HAP-1 (cell line): ENCODE results near the gene AGBL4.

Experiments
- DNase-seq, 2 experiments: peaks; one replicate each; pipeline ENCODE4 v3.0.0-alpha.2; 2016 to 2020; ENCODE audit warnings: low spot score in 2 of 2
- H3K27me3 ChIP-seq: fragments of 250-450 bp; sonication (Bioruptor Pico); 2 replicates; pipeline ENCODE4 v1.5.1; 2020; ENCODE audit warnings: low read depth, mild to moderate bottlenecking, moderate library complexity
- H3K36me3 ChIP-seq: fragments of 250-450 bp; sonication (Bioruptor Pico); replicated peaks from 2 replicates; pipeline ENCODE4 v1.5.1; 2020; ENCODE audit warnings: mild to moderate bottlenecking
- H3K4me1 ChIP-seq: fragments of 250-450 bp; sonication (Bioruptor Pico); 2 replicates; pipeline ENCODE4 v1.5.1; 2020; ENCODE audit warnings: mild to moderate bottlenecking
- H3K4me3 ChIP-seq: fragments of 250-450 bp; sonication (Bioruptor Pico); 2 replicates; pipeline ENCODE4 v1.5.1; 2020; ENCODE audit warnings: mild to moderate bottlenecking, moderate library complexity
- H3K9me3 ChIP-seq: fragments of 250-450 bp; sonication (Bioruptor Pico); 2 replicates; pipeline ENCODE4 v1.5.1; 2020; ENCODE audit warnings: mild to moderate bottlenecking, moderate library complexity
- in situ Hi-C: fragments of 300-500 bp; cut with MboI; formaldehyde crosslinking; loops from 3 replicates; pipeline ENCODE4 v1.14.3; 2020; ENCODE audit warnings: low sequenced_read_pairs, inconsistent platforms, mixed read lengths

Gene AGBL4

DNA sequence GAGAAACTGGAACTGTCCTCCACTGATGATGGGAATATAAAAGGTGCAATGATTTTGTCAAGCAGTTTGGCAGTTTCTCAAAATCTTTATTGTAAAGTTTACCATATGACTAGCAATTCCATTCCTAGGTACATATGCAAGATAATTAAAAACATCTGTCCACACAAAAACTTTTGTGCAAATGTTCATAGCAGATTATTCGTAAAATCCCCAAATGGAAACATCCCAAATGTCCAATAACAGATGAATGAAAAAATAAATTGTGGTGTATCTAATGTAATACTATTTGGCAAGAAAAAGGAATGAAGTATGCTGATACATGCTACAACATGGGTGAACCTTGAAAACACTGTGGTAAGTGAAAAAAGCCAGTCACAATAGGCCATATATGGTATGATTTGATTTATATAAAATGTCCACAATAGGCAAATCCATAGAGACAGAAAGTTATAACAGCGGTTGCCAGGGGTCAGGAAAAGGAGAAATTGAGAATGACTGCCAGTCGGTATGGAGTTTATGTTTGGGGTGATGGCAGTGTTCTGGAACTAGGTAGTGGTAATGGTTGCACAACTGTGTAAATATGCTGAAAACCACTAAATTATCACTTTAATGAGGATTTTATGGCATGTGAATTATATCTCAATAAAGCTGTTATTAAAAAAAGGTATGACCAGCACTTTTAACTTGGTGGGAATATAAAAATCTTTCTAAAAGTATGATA, 1165.4 kb downstream of the AGBL4 start:
- Histone ChIP-seq H3K27me3 (no peaks in the 10 kb centered on the region), H3K36me3 (no peaks in the 10 kb centered on the region), H3K4me1 (no peaks in the 10 kb centered on the region), H3K9me3 (no peaks in the 10 kb centered on the region), H3K4me3 (no peak overlapping the region)
- in situ Hi-C loops: no loop called here
- no peak for DNase-seq

DNA sequence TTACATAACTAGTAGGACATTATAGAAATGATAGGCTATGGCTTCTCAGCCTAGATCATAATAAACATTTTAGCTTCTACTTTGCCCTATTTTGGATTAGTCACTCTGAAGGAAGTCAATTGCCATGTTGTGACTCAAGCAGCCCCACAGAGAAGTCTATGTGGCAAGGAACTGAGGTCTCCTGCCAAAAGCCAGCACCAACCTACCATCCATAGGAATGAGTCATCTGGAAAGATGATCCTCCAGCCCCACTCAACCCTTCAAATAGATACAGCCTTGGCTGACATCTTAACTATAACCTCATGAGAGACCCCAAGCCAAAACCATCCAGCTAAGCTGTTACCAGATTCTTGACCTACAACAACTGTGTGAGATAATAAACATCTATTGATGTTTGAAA, 1170.7 kb downstream of the AGBL4 start:
- no peaks in the 10 kb centered on the region for H3K4me1 ChIP-seq
- H3K9me3 ChIP-seq: no peaks in the 10 kb centered on the region
- H3K4me3 ChIP-seq: no peak overlapping the region
- no peaks in the 10 kb centered on the region for H3K27me3 ChIP-seq
- DNase-seq: no peak
- no peaks in the 10 kb centered on the region for H3K36me3 ChIP-seq
- in situ Hi-C loops: no loop called here

DNA sequence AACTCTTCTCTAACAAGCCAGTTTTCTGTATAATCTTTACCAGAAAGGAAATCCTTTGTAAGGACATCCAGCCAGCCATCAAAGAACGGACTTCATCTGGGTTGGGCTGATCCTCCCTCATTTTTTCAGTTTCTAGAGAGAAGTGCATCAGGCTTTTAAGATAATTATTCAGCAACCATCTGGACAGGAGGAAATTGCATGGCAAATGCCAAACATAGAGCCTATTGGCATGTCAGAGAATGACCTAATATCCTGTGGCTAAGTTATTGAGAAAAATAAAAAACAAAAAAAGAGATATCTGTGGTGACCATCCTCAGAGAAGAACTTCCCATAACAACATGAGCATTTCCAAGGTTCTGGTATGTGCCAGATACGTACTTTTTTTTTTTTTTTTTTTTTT, 1172.1 kb downstream of the AGBL4 start:
- H3K36me3 ChIP-seq: no peaks in the 10 kb centered on the region
- H3K4me3 ChIP-seq: no peak overlapping the region
- H3K9me3 ChIP-seq: no peaks in the 10 kb centered on the region
- H3K4me1 ChIP-seq: no peaks in the 10 kb centered on the region
- H3K27me3 ChIP-seq: no peaks in the 10 kb centered on the region
- DNase-seq: no peak
- in situ Hi-C loops: no loop called here

DNA sequence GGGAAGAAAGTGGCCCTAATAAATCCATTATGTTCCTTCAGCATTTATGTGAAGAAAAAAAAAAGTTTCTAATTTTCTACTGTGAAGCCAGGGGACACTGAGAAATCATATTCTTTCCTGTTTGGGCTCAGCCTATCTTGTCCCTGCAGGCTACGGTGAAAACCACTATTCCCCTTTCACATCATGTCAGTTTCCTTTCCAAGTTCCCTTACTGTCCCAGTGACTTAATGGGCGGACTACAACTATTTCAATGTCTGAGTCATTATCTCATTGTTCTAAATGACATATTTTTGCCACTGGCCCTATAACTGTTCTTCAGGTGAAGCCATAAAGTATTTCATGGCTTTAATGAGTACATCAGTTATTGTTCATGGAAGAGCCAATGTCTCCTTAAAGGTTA, 1175.7 kb downstream of the AGBL4 start:
- H3K9me3 ChIP-seq: no peaks in the 10 kb centered on the region
- H3K36me3 ChIP-seq: no peaks in the 10 kb centered on the region
- H3K27me3 ChIP-seq: no peaks in the 10 kb centered on the region; the same call in 1 of the 2 replicates
- no peak for DNase-seq
- in situ Hi-C loops: no loop called here
- no peaks in the 10 kb centered on the region for H3K4me1 ChIP-seq
- no peak overlapping the region for H3K4me3 ChIP-seq

DNA sequence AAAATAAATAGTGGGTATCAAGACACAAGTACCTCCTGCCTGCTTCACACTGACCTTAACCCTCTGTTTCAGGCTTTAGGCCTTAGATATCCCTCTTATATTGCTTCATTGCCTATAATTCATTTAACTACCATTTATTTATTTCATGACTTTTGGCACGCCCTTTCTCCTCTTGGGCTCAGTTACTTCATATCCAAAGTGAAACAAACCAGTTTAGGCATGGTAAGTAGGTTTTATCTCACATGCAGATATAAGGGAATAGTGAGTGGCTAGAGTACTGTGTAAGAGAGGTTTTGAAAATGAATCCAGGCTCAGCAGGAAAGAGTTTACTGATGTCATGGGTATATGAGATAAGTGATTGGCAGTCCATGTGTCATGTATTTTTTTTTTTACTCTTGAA, 1177.3 kb downstream of the AGBL4 start:
- H3K9me3 ChIP-seq: no peaks in the 10 kb centered on the region
- no peak for DNase-seq
- H3K4me3 ChIP-seq: no peak overlapping the region
- in situ Hi-C loops: no loop called here
- no peaks in the 10 kb centered on the region for H3K36me3 ChIP-seq
- no peaks in the 10 kb centered on the region; the same call in 1 of the 2 replicates for H3K27me3 ChIP-seq
- H3K4me1 ChIP-seq: no peaks in the 10 kb centered on the region

DNA sequence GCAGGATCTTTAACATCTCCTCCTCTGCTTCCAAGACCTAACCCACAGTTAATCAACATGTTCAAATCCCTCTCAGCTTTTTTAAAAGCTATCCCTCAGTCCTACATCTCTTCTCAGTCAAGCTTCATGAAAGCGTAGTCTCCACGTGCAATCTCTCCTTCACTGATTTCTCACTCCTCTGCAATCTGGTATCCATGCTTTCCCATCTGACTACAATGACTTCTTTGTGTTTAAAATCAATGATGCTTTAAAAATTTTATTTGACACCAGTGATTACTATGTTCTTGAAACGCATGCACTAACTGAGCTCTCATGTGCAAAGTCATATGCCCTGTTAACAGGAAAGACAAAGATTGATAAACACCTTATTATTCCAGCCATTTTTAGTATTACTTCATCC, 1179.6 kb downstream of the AGBL4 start:
- Histone ChIP-seq H3K27me3 (no peaks in the 10 kb centered on the region; the same call in 1 of the 2 replicates), H3K4me3 (no peak overlapping the region), H3K36me3 (no peaks in the 10 kb centered on the region), H3K9me3 (no peaks in the 10 kb centered on the region), H3K4me1 (no peaks in the 10 kb centered on the region)
- no peak for DNase-seq
- in situ Hi-C loops: no loop called here

DNA sequence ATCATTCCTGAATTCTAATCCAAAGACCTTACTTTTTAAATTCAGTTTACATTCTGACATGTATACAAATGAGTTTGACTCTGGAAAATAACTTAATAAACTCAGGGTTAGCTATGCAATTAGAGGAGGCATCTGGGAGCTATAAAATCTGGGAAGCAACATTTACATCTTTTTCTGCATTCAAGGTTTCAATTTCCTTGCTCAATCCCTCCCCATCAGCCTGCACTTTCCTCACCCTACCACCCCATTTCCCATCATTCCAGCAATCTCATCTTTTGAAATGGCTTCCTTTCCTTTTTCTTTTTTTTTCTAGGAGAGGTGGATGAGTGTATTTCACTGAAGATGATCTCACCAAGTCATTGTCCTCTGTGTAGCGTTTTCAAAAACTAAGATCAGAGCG, 1181.8 kb downstream of the AGBL4 start:
- no peaks in the 10 kb centered on the region for H3K36me3 ChIP-seq
- H3K4me3 ChIP-seq: no peak overlapping the region
- no peaks in the 10 kb centered on the region for H3K9me3 ChIP-seq
- DNase-seq: no peak
- H3K4me1 ChIP-seq: no peaks in the 10 kb centered on the region
- in situ Hi-C loops: no loop called here
- H3K27me3 ChIP-seq: no peaks in the 10 kb centered on the region; the same call in 1 of the 2 replicates

DNA sequence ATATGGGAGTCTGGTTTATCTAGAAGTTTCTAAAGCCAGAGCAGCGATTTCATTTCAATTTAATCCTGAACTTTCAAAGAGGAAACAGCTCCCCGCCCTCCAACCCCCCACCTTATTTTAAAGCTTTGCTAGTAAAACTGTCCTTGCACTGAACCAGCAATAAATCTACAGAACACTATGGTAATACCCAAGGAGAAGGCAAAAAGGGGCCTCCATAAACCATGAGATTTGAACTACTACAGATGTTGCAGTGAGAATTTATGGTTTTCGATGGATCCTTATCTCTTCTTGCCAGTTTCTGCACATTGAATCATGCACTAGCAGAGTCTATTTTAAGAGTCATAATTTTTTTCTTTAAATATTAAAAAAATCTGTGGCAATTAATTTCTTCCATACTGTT, 1182.3 kb downstream of the AGBL4 start:
- in situ Hi-C loops: no loop called here
- no peak overlapping the region for H3K4me3 ChIP-seq
- H3K4me1 ChIP-seq: no peaks in the 10 kb centered on the region
- no peaks in the 10 kb centered on the region for H3K36me3 ChIP-seq
- H3K27me3 ChIP-seq: no peaks in the 10 kb centered on the region; the same call in 1 of the 2 replicates
- H3K9me3 ChIP-seq: no peaks in the 10 kb centered on the region
- no peak for DNase-seq

DNA sequence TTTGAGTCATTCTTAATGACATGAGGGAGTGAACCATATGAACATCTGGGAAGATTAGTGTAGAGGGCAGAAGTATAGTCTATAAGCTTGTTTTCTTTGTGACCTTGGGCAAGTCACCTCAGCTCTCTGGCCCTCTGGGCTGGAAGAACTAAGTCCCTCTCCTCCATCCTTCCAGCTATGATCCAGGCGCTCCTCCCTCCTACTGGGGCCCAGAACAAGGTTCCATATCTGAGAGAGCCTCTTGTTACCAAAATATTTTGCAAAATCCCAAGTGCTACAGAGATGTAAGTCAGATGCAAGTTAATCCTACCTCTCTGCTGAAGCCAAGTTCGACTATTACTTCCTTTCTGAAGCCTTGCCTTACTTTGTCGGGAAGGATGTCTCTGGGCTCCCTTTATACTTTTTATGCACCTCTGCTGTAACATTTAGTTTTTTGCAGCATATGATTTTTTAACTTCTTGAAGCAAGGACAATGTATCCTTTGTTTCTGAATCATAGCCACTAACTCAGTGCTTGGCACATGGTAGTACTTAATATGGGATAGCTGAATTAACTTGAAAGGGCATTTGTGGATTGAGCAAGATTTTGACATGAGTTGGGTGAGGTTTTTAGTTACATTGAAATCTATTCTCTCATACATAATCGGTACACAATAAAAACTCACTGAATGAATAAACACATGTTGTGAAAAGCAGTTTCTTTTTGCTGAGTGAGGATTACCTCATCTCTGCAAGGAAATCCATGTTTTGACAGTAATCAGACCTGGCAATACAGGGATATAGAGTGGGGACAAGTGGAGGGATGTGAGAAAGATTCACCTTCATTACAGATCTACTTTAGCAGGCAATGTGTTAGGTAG, 1192.4 kb downstream of the AGBL4 start:
- no peaks in the 10 kb centered on the region for H3K4me1 ChIP-seq
- in situ Hi-C loops: no loop called here
- no peak overlapping the region for H3K4me3 ChIP-seq
- DNase-seq: no peak
- H3K9me3 ChIP-seq: no peaks in the 10 kb centered on the region
- H3K27me3 ChIP-seq: no peaks in the 10 kb centered on the region
- H3K36me3 ChIP-seq: no peaks in the 10 kb centered on the region

DNA sequence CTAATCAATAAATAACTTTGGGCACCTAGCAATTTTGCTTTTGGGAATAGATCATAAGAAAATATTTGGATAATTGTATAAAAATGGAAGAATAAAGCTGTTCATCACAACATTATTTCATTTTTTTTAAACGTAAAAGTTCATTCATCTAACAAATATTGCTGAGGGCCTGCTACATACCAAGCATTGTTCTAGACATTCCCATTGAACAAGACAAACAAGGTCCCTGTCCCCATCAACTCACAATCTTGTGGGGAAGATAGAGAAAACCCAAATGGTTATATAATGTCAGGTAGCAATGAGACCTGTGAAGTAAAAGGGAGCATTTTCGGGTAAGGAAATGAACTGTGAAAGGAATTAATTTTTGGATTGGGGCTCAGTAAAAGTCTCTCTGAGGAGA, 1193.0 kb downstream of the AGBL4 start:
- Histone ChIP-seq H3K9me3 (no peaks in the 10 kb centered on the region), H3K36me3 (no peaks in the 10 kb centered on the region), H3K4me1 (no peaks in the 10 kb centered on the region), H3K27me3 (no peaks in the 10 kb centered on the region), H3K4me3 (no peak overlapping the region)
- no peak for DNase-seq
- in situ Hi-C loops: no loop called here

DNA sequence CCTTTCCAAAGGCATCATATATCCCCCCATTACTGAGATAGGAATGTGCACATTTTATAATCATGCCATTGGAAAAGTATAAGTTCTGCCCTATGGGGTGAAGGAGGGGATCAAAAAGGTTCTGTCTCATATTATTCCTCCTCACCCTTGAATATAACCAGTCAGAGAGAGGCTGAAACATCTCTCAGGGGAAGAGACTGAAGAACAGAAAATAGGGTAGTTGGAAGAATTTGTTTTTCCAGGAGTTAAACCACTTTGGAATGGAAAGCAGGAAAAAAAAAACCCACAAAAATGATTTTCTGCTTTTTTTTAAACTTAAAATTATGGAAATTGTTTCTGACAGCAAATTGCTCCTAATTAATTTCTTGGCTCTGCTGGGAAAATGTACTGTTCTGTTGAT, 1194.3 kb downstream of the AGBL4 start:
- H3K36me3 ChIP-seq: no peaks in the 10 kb centered on the region
- no peaks in the 10 kb centered on the region for H3K9me3 ChIP-seq
- no peak for DNase-seq
- in situ Hi-C loops: no loop called here
- no peaks in the 10 kb centered on the region for H3K27me3 ChIP-seq
- no peak overlapping the region for H3K4me3 ChIP-seq
- H3K4me1 ChIP-seq: no peaks in the 10 kb centered on the region

DNA sequence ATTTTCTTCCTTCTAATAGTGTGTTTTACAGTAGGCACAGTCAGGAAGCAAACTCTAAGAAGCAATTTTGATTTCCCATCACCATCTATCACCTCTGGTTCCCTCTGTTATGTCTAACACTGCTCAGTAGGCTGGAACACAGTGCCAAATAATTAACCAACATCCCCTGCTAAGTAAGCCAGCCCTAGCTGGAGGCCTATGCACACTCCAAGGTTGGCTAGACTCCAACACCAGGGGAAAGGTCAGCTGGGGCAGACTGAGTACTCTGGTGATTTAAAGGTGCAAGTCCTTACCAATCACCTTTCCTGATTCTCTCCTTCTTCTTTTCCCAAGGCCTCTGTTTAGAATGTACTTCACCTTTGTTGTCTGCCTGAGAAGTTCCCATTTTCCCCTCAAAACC, 1200.6 kb downstream of the AGBL4 start:
- no peaks in the 10 kb centered on the region for H3K27me3 ChIP-seq
- no peak for DNase-seq
- H3K4me1 ChIP-seq: no peaks in the 10 kb centered on the region
- H3K9me3 ChIP-seq: no peaks in the 10 kb centered on the region
- in situ Hi-C loops: loop anchor here (25.0 kb wide), 1 partner anchor 261 kb away; no protein-coding TSS in a partner anchor
- H3K4me3 ChIP-seq: no peak overlapping the region
- no peaks in the 10 kb centered on the region for H3K36me3 ChIP-seq

DNA sequence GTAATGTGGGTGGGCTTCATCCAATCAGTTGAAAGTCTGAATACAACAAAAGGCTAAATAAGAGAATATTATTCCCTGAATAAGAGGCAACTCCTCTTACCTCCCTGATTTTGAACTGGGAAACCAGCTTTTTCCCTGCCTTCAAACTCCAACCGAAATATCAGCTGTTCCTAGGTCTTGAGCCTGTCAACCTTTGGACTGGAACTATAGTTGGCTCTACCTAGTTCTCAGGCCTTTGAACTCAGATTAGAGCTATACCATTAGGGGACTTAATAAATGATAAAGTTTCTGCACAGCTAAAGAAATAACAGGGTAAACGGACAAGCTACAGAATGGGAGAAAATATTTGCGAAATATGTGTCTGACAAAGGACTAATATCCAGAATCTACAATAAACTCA, 1203.3 kb downstream of the AGBL4 start:
- in situ Hi-C loops: loop anchor here (25.0 kb wide), 1 partner anchor 258 kb away; no protein-coding TSS in a partner anchor
- Histone ChIP-seq H3K9me3 (no peaks in the 10 kb centered on the region), H3K36me3 (no peaks in the 10 kb centered on the region), H3K4me1 (no peaks in the 10 kb centered on the region), H3K4me3 (no peak overlapping the region), H3K27me3 (no peaks in the 10 kb centered on the region)
- no peak for DNase-seq

DNA sequence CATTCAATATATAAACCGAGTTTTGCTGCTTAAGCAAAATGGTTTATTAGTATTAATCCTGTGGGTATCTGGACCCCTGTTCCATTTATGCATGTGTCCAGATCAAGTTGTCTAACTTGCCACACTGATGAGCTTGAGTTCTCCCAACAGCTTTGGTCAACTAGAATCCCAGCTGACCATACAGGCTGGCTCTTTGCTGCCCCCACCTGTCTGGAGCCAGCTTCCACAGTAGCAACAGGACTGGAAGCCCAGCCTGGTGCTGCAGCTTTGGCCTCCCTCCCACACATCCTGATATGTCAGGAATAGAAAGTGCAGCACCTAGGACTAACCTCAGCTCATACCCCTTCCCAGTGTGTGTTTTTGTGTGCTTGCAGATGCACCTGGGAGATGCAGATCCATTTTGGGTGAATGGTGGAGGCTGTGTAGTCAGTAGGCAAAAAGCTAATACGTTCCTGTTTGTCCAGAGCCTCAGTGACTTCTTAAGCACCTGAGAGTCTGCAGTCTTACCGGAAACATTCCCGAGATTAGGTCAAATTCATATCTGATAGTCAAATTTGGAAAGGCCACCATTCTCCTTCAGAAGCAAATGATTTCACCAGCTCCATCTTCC, 1206.1 kb downstream of the AGBL4 start:
- no peaks in the 10 kb centered on the region for H3K36me3 ChIP-seq
- no peaks in the 10 kb centered on the region for H3K27me3 ChIP-seq
- H3K4me3 ChIP-seq: no peak overlapping the region
- in situ Hi-C loops: loop anchor here (25.0 kb wide), 1 partner anchor 255 kb away; no protein-coding TSS in a partner anchor
- H3K9me3 ChIP-seq: no peaks in the 10 kb centered on the region
- DNase-seq: peak; percentile 40 to 65
- H3K4me1 ChIP-seq: no peaks in the 10 kb centered on the region
